DMS79 (cell line): ENCODE data around the gene RIPOR3.

ENCODE experiments used
- DNase-seq: peaks from one replicate; lab custom pipeline; 2025; lab: John Stamatoyannopoulos, UW

The RIPOR3 gene

GRCh38 chr20:50588034-50588736 lies 103.2 kb downstream of the RIPOR3 start:
- DNase-seq, result peak; percentile 72

- peak; percentile 70 for DNase-seq
Measured at GRCh38 chr20:50587291-50587961, 103.9 kb downstream of the RIPOR3 start.

- peak; percentile 82 for DNase-seq
Measured at GRCh38 chr20:50586531-50587232, 104.7 kb downstream of the RIPOR3 start.

- DNase-seq, result peak; percentile 23
Measured at GRCh38 chr20:50585678-50586077, 105.7 kb downstream of the RIPOR3 start.

GRCh38 chr20:50585214-50585613 lies 106.1 kb downstream of the RIPOR3 start:
- DNase-seq, result no peak

- no peak for DNase-seq
Measured at GRCh38 chr20:50584687-50585086, 106.7 kb downstream of the RIPOR3 start.

GRCh38 chr20:50583442-50584150 lies 107.7 kb downstream of the RIPOR3 start:
- DNase-seq, result no peak

GRCh38 chr20:50582591-50583234 lies 108.6 kb downstream of the RIPOR3 start:
- DNase-seq, result no peak

- no peak for DNase-seq
Measured at GRCh38 chr20:50582092-50582491, 109.2 kb downstream of the RIPOR3 start.

- DNase-seq, result no peak
Measured at GRCh38 chr20:50580842-50581544, 110.3 kb downstream of the RIPOR3 start.

GRCh38 chr20:50580016-50580747 lies 111.2 kb downstream of the RIPOR3 start:
- peak; percentile 14 for DNase-seq

GRCh38 chr20:50579511-50579910 lies 111.8 kb downstream of the RIPOR3 start:
- no peak for DNase-seq

- DNase-seq, result no peak
Measured at GRCh38 chr20:50578778-50579165, 112.6 kb downstream of the RIPOR3 start.

- DNase-seq, result no peak
Measured at GRCh38 chr20:50578061-50578777, 113.1 kb downstream of the RIPOR3 start.

GRCh38 chr20:50577175-50578018 lies 113.9 kb downstream of the RIPOR3 start:
- DNase-seq, result peak; percentile 54

- peak; percentile 15 for DNase-seq
Measured at GRCh38 chr20:50575865-50576720, 115.2 kb downstream of the RIPOR3 start.

GRCh38 chr20:50574586-50574985 lies 116.8 kb downstream of the RIPOR3 start:
- no peak for DNase-seq

GRCh38 chr20:50574108-50574507 lies 117.2 kb downstream of the RIPOR3 start:
- DNase-seq, result no peak
